ENCODE data around the gene GPC3. TPM values are rescaled to one million over a fixed set of nuclear protein-coding genes. Genes with fewer than 3 reads are reported as not detected.
"Not testable (repeated sequence)": the region's sequence is repeated elsewhere in the genome, so short reads cannot be mapped to it uniquely, and the experiment has no call there.

Gene GPC3
- total RNA-seq, 5 donors from 2014 or later (not counting 1 experiment from before 2014, with no cell fraction given): 0.72 to 1.5 (median 1.1) TPM

DNA sequence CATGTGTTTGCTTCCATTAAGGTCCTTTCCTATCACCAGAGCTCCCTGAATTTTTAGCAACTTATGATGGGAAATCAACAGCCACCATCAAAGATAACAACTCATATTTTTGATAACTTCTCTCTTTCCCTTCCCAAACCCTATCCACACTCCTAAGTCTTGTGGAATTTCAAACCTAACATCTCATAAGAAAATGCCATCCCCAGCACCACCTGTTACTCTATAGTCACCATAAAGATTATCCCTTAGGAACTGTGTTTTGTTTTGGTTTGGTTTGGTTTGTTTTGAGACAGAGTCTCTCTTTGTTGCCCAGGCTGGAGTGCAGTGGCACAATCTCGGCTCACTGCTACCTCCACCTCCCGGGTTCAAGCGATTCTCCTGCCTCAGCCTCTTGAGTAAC is 5.7 kb upstream of the GPC3 start:
- peaks cover 3 to 32% of the 10 kb centered on the region in 2 donors for H3K27me3 Mint-ChIP-seq
- WGBS (ENCODE audit: insufficient coverage): no CpG with 5 or more reads among the region's 3 CpGs
- POLR2A ChIA-PET; H3K27me3 ChIP-seq (replicated peaks in 1 of 2; ENCODE audit: control insufficient read depth in 2 of 2, extremely low read depth in 1 of 2, insufficient read depth in 2 of 2, low read length in 1 of 2); ATAC-seq (replicated peaks in 1 of 4); DNase-seq; H3K4me1 ChIP-seq (ENCODE audit: control insufficient read depth in 1 of 2, extremely low read depth in 1 of 2, insufficient read depth in 2 of 2, low read length in 2 of 2); H3K9me3 Mint-ChIP-seq; H3K9me3 ChIP-seq; H3K4me3 Mint-ChIP-seq; H3K27ac ChIP-seq (ENCODE audit: low read length); H3K36me3 ChIP-seq (ENCODE audit: control insufficient read depth in 2 of 2, extremely low read depth in 1 of 2, insufficient read depth in 1 of 2, low read length in 1 of 2); H3K4me3 ChIP-seq (ENCODE audit: control insufficient read depth in 1 of 2, extremely low read depth in 1 of 2, low read length in 1 of 2); H3K36me3 Mint-ChIP-seq; CTCF ChIA-PET; H3K4me1 Mint-ChIP-seq: not testable (repeated sequence)
- H3K27ac Mint-ChIP-seq: peak overlapping the region in 1 of 2 donors; percentile 55

DNA sequence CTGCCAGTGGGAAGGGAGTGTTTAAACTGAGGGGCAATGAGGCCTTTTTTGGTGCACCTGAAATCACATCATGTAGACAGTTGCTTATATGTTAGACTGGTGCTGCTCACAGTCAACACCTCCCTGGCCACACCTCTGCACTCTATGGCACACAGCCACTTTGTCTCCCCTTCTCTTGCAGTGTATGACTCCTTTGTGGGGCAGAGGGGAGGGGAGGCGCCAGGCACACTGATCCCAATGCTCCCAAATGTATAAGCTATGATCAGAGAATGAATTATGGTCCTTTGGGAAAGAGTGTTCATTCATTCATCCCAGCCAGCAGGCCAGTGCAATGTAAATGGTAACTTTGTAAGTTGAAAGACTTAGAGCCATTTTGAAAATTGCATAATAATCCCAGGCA is 4.6 kb upstream of the GPC3 start:
- Mint-ChIP-seq H3K27me3 (peaks cover 3 to 23% of the 10 kb centered on the region in 2 donors), H3K4me1 (peaks cover 0 to 2% (median 0%) of the 10 kb centered on the region in 3 donors), H3K4me3 (no peak overlapping the region), H3K9me3 (no peaks in the 10 kb centered on the region), H3K36me3 (no peaks in the 10 kb centered on the region), H3K27ac (no peak overlapping the region)
- Histone ChIP-seq H3K4me3 (ENCODE audit: control insufficient read depth in 1 of 2, extremely low read depth in 1 of 2, low read length in 1 of 2) (no peak overlapping the region), H3K27me3 (replicated peaks in 1 of 2; ENCODE audit: control insufficient read depth in 2 of 2, extremely low read depth in 1 of 2, insufficient read depth in 2 of 2, low read length in 1 of 2) (peaks cover 0 to 10% of the 10 kb centered on the region in 2 experiments), H3K4me1 (ENCODE audit: control insufficient read depth in 1 of 2, extremely low read depth in 1 of 2, insufficient read depth in 2 of 2, low read length in 2 of 2) (peaks cover 0 to 10% of the 10 kb centered on the region in 2 experiments), H3K9me3 (no peaks in the 10 kb centered on the region), H3K27ac (ENCODE audit: low read length) (no peak overlapping the region), H3K36me3 (ENCODE audit: control insufficient read depth in 2 of 2, extremely low read depth in 1 of 2, insufficient read depth in 1 of 2, low read length in 1 of 2) (no peaks in the 10 kb centered on the region)
- POLR2A ChIA-PET: no interaction called here
- no peak for DNase-seq
- no CpG with 5 or more reads among the region's 1 CpG for WGBS (ENCODE audit: insufficient coverage)
- CTCF ChIA-PET: no interaction called here
- ATAC-seq (replicated peaks in 1 of 4): no peak

DNA sequence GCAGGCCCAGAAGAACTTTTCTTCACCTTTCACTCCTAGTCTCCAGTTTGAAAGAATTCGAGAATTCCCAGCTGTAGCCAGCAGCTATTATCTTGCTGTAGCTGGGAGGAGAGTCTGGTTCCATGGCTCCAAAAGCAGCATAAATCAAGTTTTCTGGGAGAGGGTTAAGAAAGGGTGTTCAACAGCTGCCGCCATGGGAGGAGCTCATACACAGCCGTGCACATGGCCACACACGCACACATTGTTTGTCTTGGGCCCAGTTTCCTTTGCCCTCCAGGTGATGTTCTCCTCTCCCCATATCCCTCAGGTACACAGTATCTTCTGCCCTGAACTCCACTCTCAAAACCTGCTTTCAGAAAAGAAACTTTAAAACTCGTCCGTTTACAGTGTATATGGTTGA is 4.1 kb upstream of the GPC3 start:
- Mint-ChIP-seq H3K27me3 (peaks cover 3 to 18% of the 10 kb centered on the region in 2 donors), H3K4me3 (no peak overlapping the region), H3K36me3 (no peaks in the 10 kb centered on the region), H3K27ac (no peak overlapping the region), H3K4me1 (peaks cover 0 to 2% (median 0%) of the 10 kb centered on the region in 3 donors), H3K9me3 (no peaks in the 10 kb centered on the region)
- Histone ChIP-seq H3K4me1 (ENCODE audit: control insufficient read depth in 1 of 2, extremely low read depth in 1 of 2, insufficient read depth in 2 of 2, low read length in 2 of 2) (peaks cover 0 to 15% of the 10 kb centered on the region in 2 experiments), H3K4me3 (ENCODE audit: control insufficient read depth in 1 of 2, extremely low read depth in 1 of 2, low read length in 1 of 2) (no peak overlapping the region), H3K27me3 (replicated peaks in 1 of 2; ENCODE audit: control insufficient read depth in 2 of 2, extremely low read depth in 1 of 2, insufficient read depth in 2 of 2, low read length in 1 of 2) (peaks cover 0 to 15% of the 10 kb centered on the region in 2 experiments), H3K27ac (ENCODE audit: low read length) (no peak overlapping the region), H3K36me3 (ENCODE audit: control insufficient read depth in 2 of 2, extremely low read depth in 1 of 2, insufficient read depth in 1 of 2, low read length in 1 of 2) (no peaks in the 10 kb centered on the region), H3K9me3 (no peaks in the 10 kb centered on the region)
- ChIA-PET POLR2A (no interaction called here), CTCF (no interaction called here)
- no peak for ATAC-seq (replicated peaks in 1 of 4)
- WGBS (ENCODE audit: insufficient coverage): 83% methylated on average over 1 of the region's 6 CpGs
- DNase-seq: no peak

DNA sequence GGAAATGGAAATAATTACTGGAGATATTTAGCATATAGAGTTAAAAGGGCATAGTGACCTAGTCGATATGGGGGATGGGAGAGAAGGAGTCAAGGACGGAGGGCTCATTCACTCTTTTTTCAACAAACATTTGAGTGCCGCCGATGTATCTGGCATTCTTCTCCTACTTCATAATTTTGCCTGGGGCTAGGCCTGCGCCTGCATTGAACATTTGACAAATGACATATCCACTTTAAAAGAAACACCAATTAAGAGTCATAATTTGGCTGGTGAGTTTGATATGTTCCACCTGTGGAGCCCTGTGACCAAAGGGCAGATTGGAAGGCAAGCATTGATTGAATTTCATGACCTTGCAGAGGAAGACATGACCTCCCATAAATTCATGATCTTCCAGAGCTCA is 2.6 kb upstream of the GPC3 start:
- Histone ChIP-seq H3K27ac (ENCODE audit: low read length) (no peak overlapping the region), H3K9me3 (no peaks in the 10 kb centered on the region), H3K36me3 (ENCODE audit: control insufficient read depth in 2 of 2, extremely low read depth in 1 of 2, insufficient read depth in 1 of 2, low read length in 1 of 2) (no peaks in the 10 kb centered on the region), H3K4me1 (ENCODE audit: control insufficient read depth in 1 of 2, extremely low read depth in 1 of 2, insufficient read depth in 2 of 2, low read length in 2 of 2) (peaks cover 0 to 20% of the 10 kb centered on the region in 2 experiments), H3K4me3 (ENCODE audit: control insufficient read depth in 1 of 2, extremely low read depth in 1 of 2, low read length in 1 of 2) (no peak overlapping the region), H3K27me3 (replicated peaks in 1 of 2; ENCODE audit: control insufficient read depth in 2 of 2, extremely low read depth in 1 of 2, insufficient read depth in 2 of 2, low read length in 1 of 2) (peaks cover 0 to 28% of the 10 kb centered on the region in 2 experiments)
- Mint-ChIP-seq H3K27ac (no peak overlapping the region), H3K9me3 (no peaks in the 10 kb centered on the region), H3K4me1 (peaks cover 0 to 5% (median 5%) of the 10 kb centered on the region in 3 donors), H3K4me3 (no peak overlapping the region), H3K27me3 (peaks cover 11 to 22% of the 10 kb centered on the region in 2 donors), H3K36me3 (no peaks in the 10 kb centered on the region)
- POLR2A ChIA-PET: no interaction called here
- CTCF ChIA-PET: no interaction called here
- WGBS (ENCODE audit: insufficient coverage): no CpG with 5 or more reads among the region's 5 CpGs
- ATAC-seq (replicated peaks in 1 of 4) (no peak), DNase-seq (no peak)

DNA sequence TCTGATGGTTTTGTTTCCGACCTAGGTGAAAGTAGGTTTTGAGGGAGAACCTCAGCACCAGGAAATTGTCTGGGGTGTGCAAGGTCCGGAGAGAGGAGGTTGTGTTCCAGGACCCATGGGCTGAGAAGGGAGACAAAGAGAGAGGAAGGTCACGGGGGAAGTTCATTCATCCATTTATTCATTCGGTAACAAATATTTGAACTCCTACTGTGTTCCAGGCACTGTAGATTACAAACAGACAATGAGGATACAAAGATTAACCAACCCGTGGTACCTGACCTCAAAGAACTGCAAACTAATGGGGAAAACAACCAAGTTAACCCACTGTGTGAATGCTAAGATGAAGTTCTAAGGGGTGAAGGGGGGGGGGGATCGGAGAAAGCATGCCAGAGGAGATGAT is 1.8 kb upstream of the GPC3 start:
- H3K4me3 Mint-ChIP-seq: no peak overlapping the region

DNA sequence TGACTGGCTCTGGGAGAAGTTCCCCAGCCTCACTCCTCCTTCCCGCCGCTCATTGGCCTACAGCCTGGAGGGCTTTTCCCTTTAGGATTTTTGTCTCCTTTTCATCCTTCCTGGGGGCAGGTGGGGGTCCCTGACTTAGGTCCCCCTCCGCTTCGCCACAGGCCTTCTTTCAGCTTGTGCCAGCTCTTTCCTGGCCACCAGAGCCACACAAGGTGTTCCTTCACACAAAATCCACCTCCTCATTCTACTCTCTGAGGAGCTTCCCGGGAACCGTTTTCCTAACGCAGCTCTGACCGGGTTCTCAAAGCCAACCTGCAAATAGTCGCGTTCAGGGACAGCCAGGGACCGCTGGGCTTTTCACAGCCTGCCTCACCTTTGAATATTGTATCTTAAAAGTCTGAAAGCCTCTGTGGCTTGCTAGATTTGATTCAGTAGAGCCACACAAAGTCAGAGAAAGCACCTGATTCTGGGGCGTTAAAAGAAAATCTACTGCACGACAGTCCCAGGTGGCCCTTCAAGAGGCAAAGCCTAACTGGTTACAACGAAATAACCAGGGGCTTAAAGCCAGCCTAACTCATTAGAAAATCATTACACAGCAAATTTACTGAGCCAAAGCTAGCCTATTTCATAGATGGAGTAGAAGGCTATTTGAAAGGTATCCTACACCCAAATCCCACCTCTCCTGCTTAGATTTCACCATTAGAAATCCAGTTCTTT is 731 bp upstream of the GPC3 start:
- H3K4me3 Mint-ChIP-seq: peak overlapping the region; percentile 54 to 76 (median 59)
- H3K36me3 Mint-ChIP-seq: no peaks in the 10 kb centered on the region
- H3K9me3 ChIP-seq: no peaks in the 10 kb centered on the region
- no peaks in the 10 kb centered on the region for H3K9me3 Mint-ChIP-seq
- no peaks in the 10 kb centered on the region for H3K36me3 ChIP-seq (ENCODE audit: control insufficient read depth in 2 of 2, extremely low read depth in 1 of 2, insufficient read depth in 1 of 2, low read length in 1 of 2)
- no CpG with 5 or more reads among the region's 14 CpGs for WGBS (ENCODE audit: insufficient coverage)
- DNase-seq: no peak
- peaks cover 0 to 20% of the 10 kb centered on the region in 2 experiments for H3K4me1 ChIP-seq (ENCODE audit: control insufficient read depth in 1 of 2, extremely low read depth in 1 of 2, insufficient read depth in 2 of 2, low read length in 2 of 2)
- no peak overlapping the region for H3K27ac ChIP-seq (ENCODE audit: low read length)
- H3K4me1 Mint-ChIP-seq: peaks cover 0 to 5% (median 5%) of the 10 kb centered on the region in 3 donors
- CTCF ChIA-PET: no interaction called here
- no peak for ATAC-seq (replicated peaks in 1 of 4)
- POLR2A ChIA-PET: interaction anchor here in 1 of 2 donors (0.6 kb wide), 1 partner anchor 147 kb away, joined by 5 read pairs; no protein-coding TSS in a partner anchor
- no peak overlapping the region for H3K27ac Mint-ChIP-seq
- peaks cover 19 to 35% of the 10 kb centered on the region in 2 donors for H3K27me3 Mint-ChIP-seq
- H3K27me3 ChIP-seq (replicated peaks in 1 of 2; ENCODE audit: control insufficient read depth in 2 of 2, extremely low read depth in 1 of 2, insufficient read depth in 2 of 2, low read length in 1 of 2): peaks cover 0 to 28% of the 10 kb centered on the region in 2 experiments
- H3K4me3 ChIP-seq (ENCODE audit: control insufficient read depth in 1 of 2, extremely low read depth in 1 of 2, low read length in 1 of 2): peak overlapping the region; percentile 17 to 62

More for the DNA sequence above, 1.8 kb upstream of the GPC3 start:
- Histone ChIP-seq H3K27ac (ENCODE audit: low read length) (no peak overlapping the region), H3K9me3 (no peaks in the 10 kb centered on the region), H3K4me1 (ENCODE audit: control insufficient read depth in 1 of 2, extremely low read depth in 1 of 2, insufficient read depth in 2 of 2, low read length in 2 of 2) (peaks cover 0 to 20% of the 10 kb centered on the region in 2 experiments), H3K4me3 (ENCODE audit: control insufficient read depth in 1 of 2, extremely low read depth in 1 of 2, low read length in 1 of 2) (no peak overlapping the region), H3K27me3 (replicated peaks in 1 of 2; ENCODE audit: control insufficient read depth in 2 of 2, extremely low read depth in 1 of 2, insufficient read depth in 2 of 2, low read length in 1 of 2) (peaks cover 0 to 28% of the 10 kb centered on the region in 2 experiments), H3K36me3 (ENCODE audit: control insufficient read depth in 2 of 2, extremely low read depth in 1 of 2, insufficient read depth in 1 of 2, low read length in 1 of 2) (no peaks in the 10 kb centered on the region)
- ChIA-PET CTCF (no interaction called here), POLR2A (no interaction called here)
- H3K27ac Mint-ChIP-seq: no peak overlapping the region
- H3K27me3 Mint-ChIP-seq: peaks cover 16 to 24% of the 10 kb centered on the region in 2 donors
- H3K9me3 Mint-ChIP-seq: no peaks in the 10 kb centered on the region
- ATAC-seq (replicated peaks in 1 of 4) (no peak), DNase-seq (no peak)
- WGBS (ENCODE audit: insufficient coverage): no CpG with 5 or more reads among the region's 6 CpGs
- H3K36me3 Mint-ChIP-seq: no peaks in the 10 kb centered on the region
- H3K4me1 Mint-ChIP-seq: peaks cover 0 to 5% (median 5%) of the 10 kb centered on the region in 3 donors
